Loucy (cell line): ENCODE measurements around the gene STAB2.

Source experiments
- H2AFZ ChIP-seq: fragments of 200-600 bp; sonication (generic); 2 replicates; pipeline ENCODE4 v1.6.0; 2016; ENCODE audit warnings: antibody characterized with exemption, mild to moderate bottlenecking, low read length, moderate library complexity
- H3F3A ChIP-seq: fragments of 200-600 bp; 2 replicates; pipeline ENCODE4 v1.6.0; 2016; ENCODE audit warnings: antibody characterized with exemption, low read depth, mild to moderate bottlenecking
- H3K27me3 ChIP-seq: fragments of 200-600 bp; sonication (generic); 2 replicates; pipeline ENCODE4 v1.6.1; 2014; ENCODE audit warnings: low read length, mild to moderate bottlenecking; ENCODE audit not compliant: insufficient read depth, poor library complexity, severe bottlenecking
- H3K36me3 ChIP-seq: fragments of 200-600 bp; sonication (generic); 2 replicates; pipeline ENCODE4 v1.6.1; 2016; ENCODE audit warnings: low read length; ENCODE audit not compliant: insufficient read depth
- H3K4me1 ChIP-seq: fragments of 200-600 bp; sonication (generic); 2 replicates; pipeline ENCODE4 v1.5.1; 2014; ENCODE audit warnings: low read length, mild to moderate bottlenecking; ENCODE audit not compliant: insufficient read depth, poor library complexity, severe bottlenecking
- H3K4me2 ChIP-seq: fragments of 200-600 bp; sonication (generic); 2 replicates; pipeline ENCODE4 v1.6.0; 2014; ENCODE audit warnings: antibody characterized with exemption, low read length, low read depth, mild to moderate bottlenecking; ENCODE audit not compliant: poor library complexity, severe bottlenecking
- H3K4me3 ChIP-seq: fragments of 200-600 bp; sonication (generic); 2 replicates; pipeline ENCODE4 v1.5.1; 2014; ENCODE audit warnings: low read length, mild to moderate bottlenecking, mixed read lengths; ENCODE audit not compliant: poor library complexity, severe bottlenecking
- H3K79me2 ChIP-seq: fragments of 200-600 bp; sonication (generic); 2 replicates; pipeline ENCODE4 v1.6.1; 2014; ENCODE audit warnings: low read length; ENCODE audit not compliant: insufficient read depth
- H3K9ac ChIP-seq: fragments of 200-600 bp; sonication (generic); 2 replicates; pipeline ENCODE4 v1.6.0; 2014; ENCODE audit warnings: mild to moderate bottlenecking, low read depth, low read length, moderate library complexity; ENCODE audit not compliant: poor library complexity, severe bottlenecking
- H3K9me2 ChIP-seq: fragments of 200-600 bp; sonication (generic); replicated peaks from 2 replicates; pipeline ENCODE4 v1.6.1; 2016; ENCODE audit warnings: low read depth, low read length, mixed read lengths
- H3K9me3 ChIP-seq: fragments of 200-600 bp; sonication (generic); 2 replicates; pipeline ENCODE4 v1.6.1; 2014; ENCODE audit warnings: mild to moderate bottlenecking, antibody characterized with exemption, low read length, low read depth; ENCODE audit not compliant: insufficient read depth
- H4K20me1 ChIP-seq: fragments of 200-600 bp; sonication (generic); 2 replicates; pipeline ENCODE4 v1.6.0; 2014; ENCODE audit warnings: antibody characterized with exemption, low read length, mild to moderate bottlenecking; ENCODE audit not compliant: insufficient read depth, poor library complexity, severe bottlenecking
- CTCF ChIP-seq: fragments of 200-600 bp; sonication (generic); conservative IDR thresholded peaks from 2 replicates; pipeline ENCODE4 v1.5.1; 2014; ENCODE audit warnings: mild to moderate bottlenecking, antibody characterized with exemption, low read length
- EZH2phosphoT487 ChIP-seq: fragments of 200-600 bp; IDR thresholded peaks from 2 replicates; pipeline ENCODE4 v1.6.1; 2018; ENCODE audit warnings: antibody characterized with exemption, mild to moderate bottlenecking, moderate library complexity, borderline replicate concordance

STAB2 gene

GRCh38 chr12:103727638-103728037, 140.6 kb downstream of the STAB2 start:
- Histone ChIP-seq H3K79me2 (no peaks in the 10 kb centered on the region), H3F3A (no peaks in the 10 kb centered on the region), H3K27me3 (no peaks in the 10 kb centered on the region), H3K9me3 (no peaks in the 10 kb centered on the region), H3K9me2 (no peaks in the 10 kb centered on the region), H4K20me1 (no peaks in the 10 kb centered on the region), H3K36me3 (no peaks in the 10 kb centered on the region), H3K4me2 (no peak overlapping the region), H2AFZ (no peak overlapping the region), H3K4me1 (no peaks in the 10 kb centered on the region), H3K9ac (no peak overlapping the region), H3K4me3 (no peak overlapping the region)
- TF ChIP-seq EZH2phosphoT487 (no peak), CTCF (no peak)

- H2AFZ ChIP-seq: no peak overlapping the region
- H3F3A ChIP-seq: no peaks in the 10 kb centered on the region
- no peaks in the 10 kb centered on the region for H3K4me1 ChIP-seq
- no peak overlapping the region for H3K9ac ChIP-seq
- H4K20me1 ChIP-seq: no peaks in the 10 kb centered on the region
- H3K4me3 ChIP-seq: no peak overlapping the region
- H3K9me3 ChIP-seq: no peaks in the 10 kb centered on the region
- no peaks in the 10 kb centered on the region for H3K36me3 ChIP-seq
- TF ChIP-seq CTCF: no peak
- TF ChIP-seq EZH2phosphoT487: no peak
- no peak overlapping the region for H3K4me2 ChIP-seq
- H3K9me2 ChIP-seq: no peaks in the 10 kb centered on the region
- H3K27me3 ChIP-seq: no peaks in the 10 kb centered on the region
- H3K79me2 ChIP-seq: no peaks in the 10 kb centered on the region
Observed at GRCh38 chr12:103728323-103728722, 141.2 kb downstream of the STAB2 start.

GRCh38 chr12:103729499-103729898, 142.4 kb downstream of the STAB2 start:
- Histone ChIP-seq H3K4me2 (no peak overlapping the region), H3K4me3 (no peak overlapping the region), H4K20me1 (no peaks in the 10 kb centered on the region), H3K27me3 (no peaks in the 10 kb centered on the region), H3K9me3 (no peaks in the 10 kb centered on the region), H3K79me2 (no peaks in the 10 kb centered on the region), H3F3A (no peaks in the 10 kb centered on the region), H3K9ac (no peak overlapping the region), H3K9me2 (no peaks in the 10 kb centered on the region), H2AFZ (no peak overlapping the region), H3K4me1 (no peaks in the 10 kb centered on the region), H3K36me3 (no peaks in the 10 kb centered on the region)
- no peak for TF ChIP-seq EZH2phosphoT487
- TF ChIP-seq CTCF: no peak
